ENCODE results near the gene DDX42.
A peak's percentile ranks its signal among the peaks of the same experiment; 100 is the strongest.

DDX42 gene

DNA sequence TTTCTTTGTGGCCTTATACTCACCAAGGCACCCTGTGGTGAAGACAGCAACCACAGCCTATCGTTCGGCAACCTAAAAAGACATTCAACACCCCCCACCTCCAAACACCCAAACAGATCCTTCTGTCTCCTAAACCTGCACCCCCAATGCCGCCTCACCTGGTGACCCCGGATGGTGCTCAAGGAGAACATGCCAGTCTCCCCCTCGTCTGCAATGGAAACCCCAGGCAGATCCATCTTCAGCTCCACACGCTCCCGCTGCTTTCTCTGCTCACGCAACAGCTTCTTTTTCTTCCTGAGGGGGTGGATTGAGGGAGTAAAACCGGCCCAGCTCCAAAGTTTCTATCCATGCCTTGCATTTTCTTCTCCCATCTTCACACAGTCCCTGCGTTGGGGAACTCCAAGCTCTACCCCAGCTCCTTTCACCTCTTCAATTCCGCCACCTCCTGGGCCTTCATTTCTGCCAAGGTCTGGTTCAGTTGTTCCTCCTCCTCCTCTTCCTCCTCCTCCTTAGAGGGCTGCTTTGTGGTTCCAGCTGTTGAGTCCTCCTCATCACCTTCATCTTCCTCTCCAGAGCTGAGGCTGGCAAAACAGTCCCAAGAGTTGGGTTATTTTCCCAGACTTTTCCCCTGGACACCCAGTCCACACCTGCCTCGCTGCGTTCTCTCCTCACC lies 49.8 kb downstream of the DDX42 start:
- DNase-seq, result no peak

- DNase-seq, result no peak
Measured at GRCh38 chr17:63824362-63824761, 50.4 kb downstream of the DDX42 start.

GRCh38 chr17:63826468-63827001 lies 52.6 kb downstream of the DDX42 start:
- peak in 1 of 2 experiments; percentile 65 for DNase-seq

DNA sequence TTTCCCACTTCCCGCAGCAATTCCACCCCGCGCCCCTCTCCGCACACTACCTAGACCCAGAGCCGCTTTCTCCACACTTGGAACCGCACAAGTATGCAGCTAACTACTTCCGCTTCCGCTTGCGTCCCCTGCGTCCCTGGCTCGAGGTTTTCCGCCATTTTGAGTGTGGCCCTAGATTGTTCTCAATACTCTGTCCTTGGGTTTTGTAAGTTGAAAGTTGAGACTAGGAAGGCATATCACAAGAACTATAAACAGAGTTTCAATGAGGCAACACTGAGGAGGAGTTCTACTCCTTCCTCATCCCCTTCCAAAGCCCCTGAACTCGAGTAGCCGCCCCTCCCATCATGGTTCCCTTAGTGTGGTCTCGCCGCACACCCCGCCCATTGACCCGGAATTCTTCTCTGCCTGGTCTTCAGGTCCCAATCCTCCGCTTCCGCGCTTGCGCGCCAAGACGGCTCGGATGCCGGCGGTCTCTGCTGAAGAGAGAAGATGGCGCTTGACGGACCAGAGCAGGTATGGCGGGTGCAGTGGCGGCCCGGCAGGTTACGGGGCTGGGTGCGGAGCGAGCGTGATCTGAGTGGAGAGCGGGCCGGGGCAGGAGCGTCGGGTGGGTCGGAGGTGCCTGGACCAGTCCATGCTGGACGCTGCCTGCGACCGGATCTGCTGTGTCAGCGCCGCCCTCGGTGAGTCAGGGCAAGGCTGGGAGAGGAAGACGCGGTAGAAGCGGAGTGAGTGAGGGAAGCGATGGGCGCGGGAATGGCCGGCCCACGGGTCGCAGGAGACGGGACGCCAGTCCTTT lies 53.2 kb downstream of the DDX42 start, which contains the start of the genes FTSJ3 and PSMC5:
Gene FTSJ3 (minus strand): TSS at position 662 of the 799 bp plus-strand sequence. CDS start 761 bp downstream, outside the sequence.
Gene PSMC5 (plus strand): TSS at position 430 of the 799 bp plus-strand sequence. CDS start 60 bp downstream, at position 490.
- peak; percentile 99 for DNase-seq

- no peak for DNase-seq
Measured at GRCh38 chr17:63827801-63828221, 53.8 kb downstream of the DDX42 start.

- no peak for DNase-seq
Measured at GRCh38 chr17:63828936-63829335, 55.0 kb downstream of the DDX42 start.

- DNase-seq, result no peak
Measured at GRCh38 chr17:63830278-63830677, 56.3 kb downstream of the DDX42 start.

DNA sequence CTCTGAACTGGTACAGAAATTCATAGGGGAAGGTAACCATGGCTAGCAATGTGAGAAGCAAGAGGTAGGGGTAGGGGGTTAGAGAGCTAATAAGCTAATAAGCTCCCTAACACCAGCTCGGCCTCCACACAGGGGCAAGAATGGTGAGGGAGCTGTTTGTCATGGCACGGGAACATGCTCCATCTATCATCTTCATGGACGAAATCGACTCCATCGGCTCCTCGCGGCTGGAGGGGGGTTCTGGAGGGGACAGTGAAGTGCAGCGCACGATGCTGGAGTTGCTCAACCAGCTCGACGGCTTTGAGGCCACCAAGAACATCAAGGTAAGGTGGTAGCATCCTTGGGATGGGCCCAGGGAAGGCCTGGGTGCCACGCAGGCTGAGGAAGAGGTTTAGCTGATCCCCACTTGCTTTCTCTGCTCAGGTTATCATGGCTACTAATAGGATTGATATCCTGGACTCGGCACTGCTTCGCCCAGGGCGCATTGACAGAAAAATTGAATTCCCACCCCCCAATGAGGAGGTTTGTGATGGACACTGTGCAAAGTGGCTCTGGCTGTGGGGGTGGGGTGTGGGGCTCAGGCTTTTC lies 57.0 kb downstream of the DDX42 start:
- no peak for DNase-seq

- no peak for DNase-seq
Measured at GRCh38 chr17:63831505-63831904, 57.5 kb downstream of the DDX42 start.

DNA sequence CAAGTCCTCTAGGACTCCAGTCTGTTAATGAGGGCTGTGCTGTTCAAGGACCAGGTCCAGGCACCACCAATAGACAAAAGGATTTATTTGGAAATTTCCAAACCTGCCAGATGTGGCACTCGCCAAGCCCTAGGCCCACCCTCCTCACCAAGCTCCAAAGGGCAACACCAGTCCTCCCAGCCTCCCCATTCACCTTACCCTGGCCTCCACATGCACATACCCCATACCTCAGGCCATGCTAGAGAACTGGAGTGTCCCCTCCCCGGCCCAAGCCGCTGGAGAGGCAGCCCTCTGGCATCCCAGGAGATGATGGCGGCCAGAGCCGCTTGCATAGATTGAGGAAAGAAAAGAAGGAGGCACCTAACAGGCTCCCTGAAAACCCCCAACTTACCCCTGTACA lies 58.0 kb downstream of the DDX42 start:
- DNase-seq, result no peak

GRCh38 chr17:63832455-63832854 lies 58.5 kb downstream of the DDX42 start:
- DNase-seq, result peak; percentile 42 to 55

DNA sequence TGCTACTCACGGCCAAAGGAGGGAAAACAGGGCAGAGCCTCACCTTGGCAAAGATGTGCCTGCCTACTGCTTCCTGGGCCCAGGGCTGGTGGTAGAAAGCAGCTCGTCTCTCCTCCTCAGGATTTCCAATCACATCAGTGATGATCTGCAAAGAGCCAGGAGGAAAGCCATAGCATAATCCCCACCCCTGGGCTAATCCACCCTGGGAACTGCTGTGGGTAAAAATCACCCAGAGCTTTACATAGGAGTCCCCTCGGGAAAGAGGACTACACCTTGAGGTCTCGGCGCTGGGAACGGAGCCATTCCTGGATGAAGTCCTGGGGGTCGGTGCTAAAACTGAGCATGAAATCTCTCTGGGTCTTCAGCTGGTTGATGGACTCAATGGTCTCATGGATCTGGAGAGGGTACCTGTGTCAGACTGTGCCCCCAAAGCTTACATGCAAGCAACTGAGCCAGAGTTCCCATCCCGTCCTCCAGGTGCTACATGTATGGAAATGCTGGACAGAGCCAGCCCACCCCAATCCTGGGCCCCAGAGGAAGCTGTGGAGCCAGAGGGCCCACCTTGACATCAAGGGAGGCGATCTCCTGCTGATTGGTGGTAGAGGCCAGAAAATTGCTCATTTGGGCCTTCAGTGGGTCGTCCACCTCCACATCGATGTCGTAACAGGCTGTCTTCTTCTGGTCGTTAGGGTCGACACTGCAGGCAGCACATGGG lies 59.2 kb downstream of the DDX42 start:
- no peak for DNase-seq

GRCh38 chr17:63833741-63834373 lies 59.9 kb downstream of the DDX42 start:
- no peak for DNase-seq

GRCh38 chr17:63834431-63835166 lies 60.6 kb downstream of the DDX42 start:
- peak; percentile 96 to 97 for DNase-seq

GRCh38 chr17:63835167-63835720 lies 61.3 kb downstream of the DDX42 start:
- DNase-seq, result no peak

DNA sequence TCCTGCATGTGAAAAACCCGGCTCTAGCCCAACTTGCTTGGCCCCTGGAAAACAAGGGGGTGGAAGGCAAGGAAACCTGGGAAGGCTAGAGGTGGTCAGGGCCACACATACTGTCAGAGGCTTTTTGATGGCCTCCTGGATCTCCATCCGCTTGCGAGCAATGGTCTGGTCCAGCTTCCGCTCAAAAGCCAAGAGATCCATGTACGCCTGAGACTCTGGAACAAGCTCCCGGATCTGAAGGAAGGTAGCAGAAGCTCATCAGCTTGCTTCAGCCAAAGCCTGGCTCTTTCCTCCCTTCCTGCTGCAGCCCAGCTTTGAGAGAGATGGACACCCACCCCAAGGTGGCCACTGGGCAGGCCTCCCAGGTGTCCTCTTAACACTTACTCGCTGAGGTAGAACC lies 62.8 kb downstream of the DDX42 start:
- no peak for DNase-seq

DNA sequence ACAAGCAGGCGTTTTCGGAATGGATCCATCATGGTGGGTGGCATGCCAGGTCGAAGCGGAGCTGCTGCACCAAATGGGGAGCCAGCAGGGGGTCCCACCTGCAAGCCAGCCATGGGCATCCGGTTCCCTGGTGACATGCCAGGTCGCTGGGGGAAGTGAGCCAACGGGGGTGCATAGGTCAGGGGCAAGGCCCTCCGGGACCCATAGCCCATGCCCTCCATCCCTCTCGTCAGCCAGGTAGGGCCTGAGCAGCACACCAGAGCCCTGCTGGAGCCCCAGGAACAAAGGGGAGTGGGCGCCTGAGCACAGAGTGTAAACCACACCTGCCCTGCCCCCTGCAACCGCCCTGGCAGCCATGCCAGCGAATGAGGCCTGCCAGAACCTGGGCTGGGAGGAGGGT lies 63.5 kb downstream of the DDX42 start:
- DNase-seq, result no peak

DNA sequence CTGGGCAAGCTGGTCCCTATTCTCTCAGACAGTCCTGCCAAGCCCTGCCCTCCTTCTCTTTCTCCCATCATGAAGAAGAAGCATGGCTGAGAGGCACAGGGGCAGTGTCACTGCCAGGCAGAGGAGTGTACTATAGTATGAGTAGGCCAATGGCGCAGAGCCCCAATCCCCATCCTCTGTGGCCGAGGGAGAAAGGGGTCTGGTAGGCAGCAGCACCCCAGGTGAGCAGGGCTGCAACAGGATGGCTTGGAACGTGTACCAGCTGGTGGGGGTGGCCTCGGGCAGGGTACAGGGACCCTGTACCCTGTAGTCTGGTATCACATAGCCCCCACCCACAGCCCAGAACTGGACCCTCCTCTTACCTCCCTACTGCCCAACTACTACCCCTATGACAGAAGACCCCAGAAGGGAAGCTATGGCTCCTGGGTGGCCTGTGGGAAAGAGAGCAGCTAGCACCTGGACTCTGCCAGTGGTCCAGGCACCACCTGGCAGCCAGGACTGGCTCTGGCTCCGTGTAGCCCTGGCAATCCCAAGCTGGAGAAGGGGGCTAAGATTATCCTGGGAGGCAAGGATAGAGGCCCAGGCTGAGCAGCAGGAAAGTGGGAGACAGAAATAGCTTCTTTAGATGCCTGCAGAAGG lies 64.1 kb downstream of the DDX42 start:
- no peak for DNase-seq

DNA sequence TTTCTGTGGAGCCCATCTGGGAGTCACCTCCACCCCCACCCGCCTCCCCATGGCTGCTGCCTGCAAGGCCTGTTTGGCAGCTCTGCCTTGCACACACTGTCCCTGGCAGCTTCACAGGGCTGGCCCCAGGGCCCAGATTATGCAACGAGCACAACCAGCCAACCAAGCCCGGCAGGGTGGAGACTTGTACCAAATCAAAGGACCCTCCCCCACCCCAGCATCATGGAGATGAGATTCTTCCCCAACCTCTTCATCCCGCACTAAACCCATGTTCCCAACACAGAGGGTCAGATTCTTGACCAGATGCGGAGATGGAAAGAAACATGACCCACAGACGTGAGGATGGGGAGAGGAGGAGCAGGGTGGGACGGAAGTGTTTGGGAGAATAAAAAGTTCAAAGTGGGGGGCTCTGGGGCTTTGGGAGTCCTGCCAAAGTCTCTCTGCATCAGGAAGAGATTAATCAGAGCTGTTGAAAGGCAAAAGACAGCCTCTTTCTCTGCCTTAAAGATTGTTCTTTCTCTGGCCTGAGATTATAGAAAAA lies 64.7 kb downstream of the DDX42 start:
- DNase-seq, result no peak

- DNase-seq, result no peak
Measured at GRCh38 chr17:63840591-63841349, 66.8 kb downstream of the DDX42 start.
